Measurements from ENCODE around the gene OR2A25. TPM values are rescaled to one million over a fixed set of nuclear protein-coding genes. Genes with fewer than 3 reads are reported as not detected.

OR2A25 gene
- polyA plus RNA-seq, 3 donors, result not detected

DNA sequence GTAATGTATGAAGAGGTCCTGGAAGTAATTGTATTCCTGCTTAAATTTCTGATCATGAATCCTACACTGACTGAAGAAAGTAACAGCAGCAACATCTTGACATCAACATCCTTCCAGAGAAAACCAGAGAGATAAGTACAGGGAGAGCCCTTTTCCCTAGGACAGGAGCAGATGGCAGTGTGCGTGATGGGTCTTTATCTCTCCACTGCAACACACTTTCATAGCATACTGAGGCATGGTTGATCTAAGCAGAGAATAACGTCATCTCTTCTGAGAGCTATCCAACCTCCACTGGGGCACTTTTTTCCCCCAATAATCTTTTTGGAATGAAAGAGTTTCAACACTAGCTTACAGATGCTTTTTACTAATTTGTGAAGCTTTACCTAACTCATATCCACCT is 342 bp downstream of the OR2A25 start:
- Histone ChIP-seq H4K20me1 (ENCODE audit: insufficient read depth, low read length) (no peaks in the 10 kb centered on the region), H3K27ac (ENCODE audit: low read depth in 1 of 2, low read length in 2 of 2) (no peak overlapping the region), H3K27me3 (ENCODE audit: control insufficient read depth in 2 of 2, insufficient read depth in 2 of 2, low read length in 2 of 2) (no peaks in the 10 kb centered on the region), H3K4me2 (replicated peaks; ENCODE audit: extremely low read depth, low read length, poor library complexity, severe bottlenecking) (no peak overlapping the region), H3K79me2 (ENCODE audit: insufficient read depth, low read length) (no peaks in the 10 kb centered on the region), H3K9ac (ENCODE audit: insufficient read depth, low read length, poor library complexity, severe bottlenecking) (no peak overlapping the region), H3K36me3 (replicated peaks in 1 of 2; ENCODE audit: control insufficient read depth in 1 of 2, insufficient read depth in 2 of 2, low read length in 2 of 2) (no peaks in the 10 kb centered on the region), H2AFZ (ENCODE audit: insufficient read depth, low read depth, low read length, poor library complexity, severe bottlenecking) (no peak overlapping the region), H3K4me1 (ENCODE audit: control insufficient read depth in 1 of 2, insufficient read depth in 2 of 2, low read length in 2 of 2) (no peaks in the 10 kb centered on the region), H3K9me3 (replicated peaks in 1 of 2; ENCODE audit: control insufficient read depth in 1 of 2, insufficient read depth in 1 of 2, low read length in 2 of 2) (no peaks in the 10 kb centered on the region), H3K4me3 (replicated peaks in 1 of 3; ENCODE audit: low read depth in 2 of 3, low read length in 3 of 3) (no peak overlapping the region)
- H3K4me1 Mint-ChIP-seq, result no peaks in the 10 kb centered on the region
- no peak overlapping the region for H3K27ac Mint-ChIP-seq
- H3K9me3 Mint-ChIP-seq, result peaks cover 0 to 5% (median 2%) of the 10 kb centered on the region in 7 donors
- DNase-seq, result no peak
- H3K36me3 Mint-ChIP-seq, result no peaks in the 10 kb centered on the region
- intact Hi-C loops (cut with micrococcal nuclease), result no loop called here
- 100% methylated on average over 1 of the region's 2 CpGs for WGBS (ENCODE audit: insufficient coverage)
- TF ChIP-seq CTCF (IDR thresholded peaks at IDR 0.05), result no peak
- H3K27me3 Mint-ChIP-seq (ENCODE audit: low read depth in 3 of 3), result no peaks in the 10 kb centered on the region
- H3K4me3 Mint-ChIP-seq, result no peak overlapping the region

DNA sequence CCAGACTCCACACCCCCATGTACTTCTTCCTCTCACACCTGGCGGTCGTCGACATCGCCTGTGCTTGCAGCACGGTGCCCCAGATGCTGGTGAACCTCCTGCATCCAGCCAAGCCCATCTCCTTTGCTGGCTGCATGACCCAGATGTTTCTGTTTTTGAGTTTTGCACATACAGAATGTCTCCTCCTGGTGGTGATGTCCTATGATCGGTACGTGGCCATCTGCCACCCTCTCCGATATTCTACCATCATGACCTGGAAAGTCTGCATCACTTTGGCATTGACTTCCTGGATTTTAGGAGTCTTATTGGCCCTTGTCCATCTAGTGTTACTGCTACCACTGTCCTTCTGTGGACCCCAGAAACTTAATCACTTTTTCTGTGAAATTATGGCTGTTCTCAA is 4.8 kb downstream of the OR2A25 start:
- no peak overlapping the region for H3K4me3 Mint-ChIP-seq
- no peak for DNase-seq
- H2AFZ ChIP-seq (ENCODE audit: insufficient read depth, low read depth, low read length, poor library complexity, severe bottlenecking), result no peak overlapping the region
- no peaks in the 10 kb centered on the region for H3K36me3 Mint-ChIP-seq
- no peak overlapping the region for H3K4me2 ChIP-seq (replicated peaks; ENCODE audit: extremely low read depth, low read length, poor library complexity, severe bottlenecking)
- no peaks in the 10 kb centered on the region for H3K79me2 ChIP-seq (ENCODE audit: insufficient read depth, low read length)
- TF ChIP-seq CTCF (IDR thresholded peaks at IDR 0.05), result no peak
- no peak overlapping the region for H3K9ac ChIP-seq (ENCODE audit: insufficient read depth, low read length, poor library complexity, severe bottlenecking)
- H3K4me1 Mint-ChIP-seq, result no peaks in the 10 kb centered on the region
- H3K27me3 Mint-ChIP-seq (ENCODE audit: low read depth in 3 of 3), result no peaks in the 10 kb centered on the region
- no peaks in the 10 kb centered on the region for H3K36me3 ChIP-seq (replicated peaks in 1 of 2; ENCODE audit: control insufficient read depth in 1 of 2, insufficient read depth in 2 of 2, low read length in 2 of 2)
- H3K9me3 ChIP-seq (replicated peaks in 1 of 2; ENCODE audit: control insufficient read depth in 1 of 2, insufficient read depth in 1 of 2, low read length in 2 of 2), result no peaks in the 10 kb centered on the region
- peaks cover 0 to 7% (median 1%) of the 10 kb centered on the region in 7 donors for H3K9me3 Mint-ChIP-seq
- no peaks in the 10 kb centered on the region for H3K4me1 ChIP-seq (ENCODE audit: control insufficient read depth in 1 of 2, insufficient read depth in 2 of 2, low read length in 2 of 2)
- no peaks in the 10 kb centered on the region for H3K27me3 ChIP-seq (ENCODE audit: control insufficient read depth in 2 of 2, insufficient read depth in 2 of 2, low read length in 2 of 2)
- intact Hi-C loops (cut with micrococcal nuclease), result no loop called here
- H4K20me1 ChIP-seq (ENCODE audit: insufficient read depth, low read length), result no peaks in the 10 kb centered on the region
- H3K4me3 ChIP-seq (replicated peaks in 1 of 3; ENCODE audit: low read depth in 2 of 3, low read length in 3 of 3), result no peak overlapping the region
- no peak overlapping the region for H3K27ac Mint-ChIP-seq
- WGBS (ENCODE audit: insufficient coverage), result 100% methylated on average over 8 of the region's 8 CpGs
- no peak overlapping the region for H3K27ac ChIP-seq (ENCODE audit: low read depth in 1 of 2, low read length in 2 of 2)
